Esophagus squamous epithelium (tissue), 4 donors: ENCODE data around the gene STK11.

ENCODE experiments used
- CTCF ChIP-seq, 6 experiments: fragments of 450-650 bp in 4 of 6; fragments of 200-600 bp in 2 of 6; sonication (generic) in 2 of 6; IDR thresholded peaks; one replicate each; pipeline ENCODE4 v1.5.1; 2016 to 2019; ENCODE audit warnings: antibody characterized with exemption in 6 of 6, mild to moderate bottlenecking in 4 of 6, moderate library complexity in 4 of 6
- POLR2A ChIP-seq, 4 donors: fragments of 450-650 bp; IDR thresholded peaks; one replicate each; pipeline ENCODE4 v1.6.1; 2017; ENCODE audit warnings: antibody characterized with exemption in 4 of 4, mild to moderate bottlenecking in 4 of 4, moderate library complexity in 3 of 4

GRCh38 chr19:1255186-1256161, 49.9 kb downstream of the STK11 start:
- TF ChIP-seq CTCF (IDR thresholded peaks at IDR 0.05) (no peak), POLR2A (IDR thresholded peaks at IDR 0.05) (no peak)
